Measurements from ENCODE around the gene OMG. TPM values are rescaled to one million over a fixed set of nuclear protein-coding genes. Genes with fewer than 3 reads are reported as not detected.
"Not testable (repeated sequence)": the region's sequence is repeated elsewhere in the genome, so short reads cannot be mapped to it uniquely, and the experiment has no call there.

Gene OMG
- total RNA-seq, 4 donors from 2014 or later, result not detected

- 78 to 79% methylated on average over 3 of the region's 3 CpGs for WGBS, 2 donors (ENCODE audit: low coverage in 1 of 2)
- DNase-seq, result no peak
- intact Hi-C loops (cut with DNase I; ENCODE audit: low total_unique reads), result no loop called here
Measured at GRCh38 chr17:31294820-31295488, 2.1 kb downstream of the OMG start.

GRCh38 chr17:31294231-31294630 is 2.8 kb downstream of the OMG start:
- TF ChIP-seq POLR2AphosphoS5 (IDR thresholded peaks at IDR 0.05) (no peak), POLR2A (IDR thresholded peaks at IDR 0.05) (no peak), CTCF (IDR thresholded peaks at IDR 0.05) (no peak), EP300 (IDR thresholded peaks at IDR 0.05; ENCODE audit: low read depth) (no peak)
- peaks cover 0 to 8% (median 0%) of the 10 kb centered on the region in 4 donors for H3K4me1 ChIP-seq
- H3K4me3 ChIP-seq, result no peak overlapping the region
- intact Hi-C loops (cut with DNase I; ENCODE audit: low total_unique reads), result no loop called here
- H3K27me3 ChIP-seq, result no peaks in the 10 kb centered on the region
- H3K36me3 ChIP-seq, result no peaks in the 10 kb centered on the region
- H3K9me3 ChIP-seq, result no peaks in the 10 kb centered on the region
- no peak for DNase-seq
- in situ Hi-C loops (cut with MboI; ENCODE audit: low pct_ligation_motif_present in 1 of 4, low pct_unique_long_range_greater_than_20kb in 1 of 4, low sequenced_read_pairs in 3 of 4), result no loop called here
- 88 to 89% methylated on average over 3 of the region's 3 CpGs for WGBS, 2 donors (ENCODE audit: low coverage in 1 of 2)
- no peak overlapping the region for H3K27ac ChIP-seq

More at GRCh38 chr17:31294820-31295488, 2.1 kb downstream of the OMG start:
- TF ChIP-seq EP300 (IDR thresholded peaks at IDR 0.05; ENCODE audit: low read depth), result no peak
- TF ChIP-seq POLR2AphosphoS5 (IDR thresholded peaks at IDR 0.05), result no peak
- TF ChIP-seq CTCF (IDR thresholded peaks at IDR 0.05), result no peak
- TF ChIP-seq POLR2A (IDR thresholded peaks at IDR 0.05), result no peak
- H3K27me3 ChIP-seq, result no peaks in the 10 kb centered on the region
- no peak overlapping the region for H3K27ac ChIP-seq
- no peak overlapping the region for H3K4me3 ChIP-seq
- no peaks in the 10 kb centered on the region for H3K36me3 ChIP-seq
- H3K4me1 ChIP-seq, result peaks cover 0 to 4% (median 0%) of the 10 kb centered on the region in 4 donors
- in situ Hi-C loops (cut with MboI; ENCODE audit: low pct_ligation_motif_present in 1 of 4, low pct_unique_long_range_greater_than_20kb in 1 of 4, low sequenced_read_pairs in 3 of 4), result no loop called here
- H3K9me3 ChIP-seq, result no peaks in the 10 kb centered on the region

DNA sequence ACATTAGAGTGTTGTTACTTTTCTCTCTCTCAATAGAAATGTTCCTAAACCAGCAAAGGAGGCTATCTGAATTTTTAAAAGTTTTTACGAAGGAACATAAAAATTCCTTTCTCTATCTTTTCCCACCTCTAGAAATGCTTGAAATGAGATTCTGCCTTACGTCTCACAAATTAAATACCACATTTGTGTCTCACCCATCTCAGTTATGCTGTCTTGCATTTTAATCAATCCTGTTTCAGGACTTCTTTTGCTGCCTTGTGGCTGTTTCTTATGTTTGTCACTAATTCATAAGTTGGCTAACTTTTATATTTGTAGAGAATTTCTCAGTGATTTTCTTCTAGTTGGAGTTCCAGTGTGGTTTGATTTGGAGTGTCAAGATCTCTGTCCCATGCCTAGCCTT is 3.5 kb downstream of the OMG start:
- TF ChIP-seq CTCF (IDR thresholded peaks at IDR 0.05), result no peak
- TF ChIP-seq POLR2A (IDR thresholded peaks at IDR 0.05), result no peak
- no peak for TF ChIP-seq POLR2AphosphoS5 (IDR thresholded peaks at IDR 0.05)
- TF ChIP-seq EP300 (IDR thresholded peaks at IDR 0.05; ENCODE audit: low read depth), result no peak
- Histone ChIP-seq H3K27ac (no peak overlapping the region), H3K36me3 (no peaks in the 10 kb centered on the region), H3K9me3 (no peaks in the 10 kb centered on the region), H3K27me3 (no peaks in the 10 kb centered on the region), H3K4me3 (no peak overlapping the region), H3K4me1 (peaks cover 0 to 8% (median 0%) of the 10 kb centered on the region in 4 donors)
- no peak for DNase-seq
- 90 to 100% methylated on average over 2 of the region's 2 CpGs for WGBS, 2 donors (ENCODE audit: low coverage in 1 of 2)
- intact Hi-C loops (cut with DNase I; ENCODE audit: low total_unique reads) (no loop called here), in situ Hi-C loops (cut with MboI; ENCODE audit: low pct_ligation_motif_present in 1 of 4, low pct_unique_long_range_greater_than_20kb in 1 of 4, low sequenced_read_pairs in 3 of 4) (no loop called here)

GRCh38 chr17:31291820-31292219 is 5.2 kb downstream of the OMG start:
- Histone ChIP-seq H3K4me3 (no peak overlapping the region), H3K9me3 (no peaks in the 10 kb centered on the region), H3K36me3 (no peaks in the 10 kb centered on the region), H3K27ac (no peak overlapping the region), H3K27me3 (no peaks in the 10 kb centered on the region), H3K4me1 (peaks cover 0 to 8% (median 0%) of the 10 kb centered on the region in 4 donors)
- DNase-seq, result no peak
- in situ Hi-C loops (cut with MboI; ENCODE audit: low pct_ligation_motif_present in 1 of 4, low pct_unique_long_range_greater_than_20kb in 1 of 4, low sequenced_read_pairs in 3 of 4) (no loop called here), intact Hi-C loops (cut with DNase I; ENCODE audit: low total_unique reads) (no loop called here)
- no peak for TF ChIP-seq POLR2AphosphoS5 (IDR thresholded peaks at IDR 0.05)

DNA sequence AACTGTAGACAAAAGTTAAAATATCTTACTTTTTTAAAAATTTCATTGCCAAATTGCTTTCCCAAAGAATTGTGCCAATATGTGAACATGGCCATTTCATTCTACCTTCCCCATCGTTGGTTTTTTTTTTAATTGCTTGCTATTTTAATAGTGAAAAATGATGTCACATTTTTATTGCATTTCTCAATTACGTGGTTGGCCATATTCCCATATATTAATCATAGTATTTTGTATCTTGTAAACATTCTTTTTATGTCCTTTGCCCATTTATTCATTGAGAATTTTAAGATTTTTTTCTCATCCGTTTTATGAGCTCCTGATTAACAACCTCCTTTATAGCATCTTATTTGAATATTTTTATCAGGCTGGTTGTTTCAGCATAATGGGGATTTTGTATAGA is 7.2 kb downstream of the OMG start:
- TF ChIP-seq POLR2A (IDR thresholded peaks at IDR 0.05), result no peak
- no peak for TF ChIP-seq EP300 (IDR thresholded peaks at IDR 0.05; ENCODE audit: low read depth)
- TF ChIP-seq POLR2AphosphoS5 (IDR thresholded peaks at IDR 0.05), result no peak
- no peak for TF ChIP-seq CTCF (IDR thresholded peaks at IDR 0.05)
- no peak for DNase-seq
- Histone ChIP-seq H3K4me1 (peaks cover 0 to 8% (median 0%) of the 10 kb centered on the region in 4 donors), H3K27ac (no peak overlapping the region), H3K4me3 (no peak overlapping the region), H3K9me3 (no peaks in the 10 kb centered on the region), H3K27me3 (no peaks in the 10 kb centered on the region), H3K36me3 (no peaks in the 10 kb centered on the region)
- intact Hi-C loops (cut with DNase I; ENCODE audit: low total_unique reads), result no loop called here
- in situ Hi-C loops (cut with MboI; ENCODE audit: low pct_ligation_motif_present in 1 of 4, low pct_unique_long_range_greater_than_20kb in 1 of 4, low sequenced_read_pairs in 3 of 4), result no loop called here
- 65 to 66% methylated on average over 3 of the region's 3 CpGs for WGBS, 2 donors (ENCODE audit: low coverage in 1 of 2)

GRCh38 chr17:31287932-31288331 is 9.1 kb downstream of the OMG start:
- H3K9me3 ChIP-seq; H3K4me1 ChIP-seq; H3K4me3 ChIP-seq; in situ Hi-C loops (cut with MboI; ENCODE audit: low pct_ligation_motif_present in 1 of 4, low pct_unique_long_range_greater_than_20kb in 1 of 4, low sequenced_read_pairs in 3 of 4); H3K36me3 ChIP-seq; DNase-seq; H3K27ac ChIP-seq; H3K27me3 ChIP-seq; intact Hi-C loops (cut with DNase I; ENCODE audit: low total_unique reads): not testable (repeated sequence)
- 95% methylated on average over 1 of the region's 1 CpG; no CpG with 5 or more reads in 1 of the 2 donors for WGBS, 2 donors (ENCODE audit: low coverage in 1 of 2)

Measured in transverse colon (tissue), 4 donors.